ENCODE measurements around the gene SLC16A5.

GRCh38 chr17:75152523-75152921 lies 64.8 kb downstream of the SLC16A5 start:
- TF ChIP-seq CTCF (IDR thresholded peaks at IDR 0.05), result no peak
- TF ChIP-seq POLR2A (IDR thresholded peaks at IDR 0.05), result no peak
- no peak for TF ChIP-seq POLR2AphosphoS5 (IDR thresholded peaks at IDR 0.05)
